Fibroblast of skin of left quadriceps (primary cell): ENCODE results near the gene EVI2A.
A peak's percentile ranks its signal among the peaks of the same experiment; 100 is the strongest.
"Not testable (repeated sequence)": the region's sequence is repeated elsewhere in the genome, so short reads cannot be mapped to it uniquely, and the experiment has no call there.

Experiments used
- DNase-seq, 2 experiments: peaks; one replicate each; pipeline ENCODE4 v3.0.0-alpha.2; 2013; ENCODE audit warnings: low read depth in 2 of 2

EVI2A gene

DNA sequence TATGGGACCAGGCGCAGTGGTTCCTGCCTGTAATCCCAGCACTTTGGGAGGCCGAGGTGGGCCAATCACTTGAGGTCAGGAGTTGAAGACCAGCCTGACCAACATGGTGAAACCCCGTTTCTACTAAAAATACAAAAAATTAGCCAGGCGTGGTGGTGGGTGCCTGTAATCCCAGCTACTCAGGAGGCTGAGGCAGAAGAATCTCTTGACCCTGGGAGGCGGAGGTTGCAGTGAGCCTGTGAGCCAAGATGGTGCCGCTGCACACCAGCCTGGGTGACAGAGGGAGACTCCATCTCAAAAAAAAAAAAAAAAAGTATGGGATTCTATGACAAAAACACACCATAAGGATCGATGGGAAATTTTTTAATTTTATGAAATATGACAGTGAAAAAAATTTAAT is 9.2 kb downstream of the EVI2A start:
- DNase-seq, result not testable (repeated sequence)

DNA sequence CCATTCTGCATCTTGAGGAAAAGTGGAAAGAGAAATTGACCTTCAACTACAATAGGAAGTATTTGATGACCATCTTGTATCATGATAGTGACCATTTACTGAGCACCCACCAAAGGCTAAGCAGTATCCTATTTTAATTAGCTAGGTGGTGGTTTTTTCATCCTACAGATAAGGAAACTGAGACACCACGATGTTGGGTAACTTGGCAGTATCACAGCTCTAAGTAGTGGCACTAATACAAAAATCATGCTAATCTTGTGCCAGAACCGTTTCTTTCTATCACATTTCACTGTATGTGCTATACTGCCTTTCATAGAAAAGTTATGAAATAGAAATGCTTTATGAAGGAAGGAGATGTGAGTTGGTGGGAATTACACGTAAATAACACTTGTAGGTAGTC is 9.9 kb downstream of the EVI2A start:
- no peak for DNase-seq

DNA sequence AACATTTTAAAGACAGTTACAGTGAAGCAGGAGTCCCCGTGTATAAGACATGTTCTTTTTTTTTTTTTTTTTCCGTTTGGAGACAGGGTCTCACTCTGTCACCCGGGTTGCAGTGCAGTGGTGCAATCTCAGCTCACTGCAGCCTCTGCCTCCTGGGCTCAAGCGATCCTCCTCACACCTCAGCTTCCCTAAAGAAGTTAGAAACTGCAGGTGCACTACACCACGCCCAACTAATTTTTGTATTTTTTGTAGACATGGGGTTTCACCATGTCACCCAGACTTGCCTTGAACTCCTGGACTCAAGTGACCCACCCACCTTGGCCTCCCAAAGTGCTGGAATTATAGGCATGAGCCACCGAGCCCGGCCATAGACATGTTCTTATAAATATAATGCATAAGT is 10.5 kb downstream of the EVI2A start:
- no peak for DNase-seq

DNA sequence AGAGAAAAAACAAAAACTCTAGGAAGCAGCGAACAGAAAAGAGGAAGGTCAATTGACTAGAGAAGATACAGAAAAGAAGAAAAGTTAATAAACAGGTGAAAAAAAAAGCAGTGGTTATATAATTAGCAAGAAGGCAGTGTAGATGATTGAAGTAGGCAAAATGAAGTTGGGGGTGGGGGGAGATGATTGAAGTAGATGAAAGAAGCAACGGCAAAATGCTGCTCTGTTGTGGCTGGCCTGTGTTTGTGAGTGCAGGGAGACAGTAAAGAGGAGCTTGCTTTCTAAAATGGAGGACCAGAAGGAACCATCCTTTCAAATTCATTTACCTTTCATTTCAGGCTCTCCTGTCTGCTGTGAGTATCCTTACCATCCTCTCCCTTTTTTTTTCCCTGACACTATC is 11.2 kb downstream of the EVI2A start:
- no peak for DNase-seq

DNA sequence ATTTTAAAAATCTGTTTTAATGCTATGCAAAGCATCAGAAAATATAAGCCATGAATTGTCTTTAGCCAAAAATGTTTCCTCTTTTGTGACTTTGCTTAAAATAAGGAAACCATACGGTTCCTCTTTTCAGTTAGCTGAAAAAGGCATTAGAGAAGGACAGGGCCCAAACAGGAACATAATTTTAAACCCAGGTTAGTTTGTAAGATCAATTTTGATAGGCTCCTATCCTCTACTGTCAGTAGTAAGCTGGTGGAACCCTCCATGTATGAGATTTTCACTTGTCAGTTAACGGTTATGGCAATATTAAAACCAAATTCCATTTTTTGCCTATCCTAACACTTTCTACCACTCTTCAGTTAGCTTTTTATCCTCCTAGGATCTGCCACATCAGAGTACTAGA is 11.9 kb downstream of the EVI2A start:
- no peak for DNase-seq

DNA sequence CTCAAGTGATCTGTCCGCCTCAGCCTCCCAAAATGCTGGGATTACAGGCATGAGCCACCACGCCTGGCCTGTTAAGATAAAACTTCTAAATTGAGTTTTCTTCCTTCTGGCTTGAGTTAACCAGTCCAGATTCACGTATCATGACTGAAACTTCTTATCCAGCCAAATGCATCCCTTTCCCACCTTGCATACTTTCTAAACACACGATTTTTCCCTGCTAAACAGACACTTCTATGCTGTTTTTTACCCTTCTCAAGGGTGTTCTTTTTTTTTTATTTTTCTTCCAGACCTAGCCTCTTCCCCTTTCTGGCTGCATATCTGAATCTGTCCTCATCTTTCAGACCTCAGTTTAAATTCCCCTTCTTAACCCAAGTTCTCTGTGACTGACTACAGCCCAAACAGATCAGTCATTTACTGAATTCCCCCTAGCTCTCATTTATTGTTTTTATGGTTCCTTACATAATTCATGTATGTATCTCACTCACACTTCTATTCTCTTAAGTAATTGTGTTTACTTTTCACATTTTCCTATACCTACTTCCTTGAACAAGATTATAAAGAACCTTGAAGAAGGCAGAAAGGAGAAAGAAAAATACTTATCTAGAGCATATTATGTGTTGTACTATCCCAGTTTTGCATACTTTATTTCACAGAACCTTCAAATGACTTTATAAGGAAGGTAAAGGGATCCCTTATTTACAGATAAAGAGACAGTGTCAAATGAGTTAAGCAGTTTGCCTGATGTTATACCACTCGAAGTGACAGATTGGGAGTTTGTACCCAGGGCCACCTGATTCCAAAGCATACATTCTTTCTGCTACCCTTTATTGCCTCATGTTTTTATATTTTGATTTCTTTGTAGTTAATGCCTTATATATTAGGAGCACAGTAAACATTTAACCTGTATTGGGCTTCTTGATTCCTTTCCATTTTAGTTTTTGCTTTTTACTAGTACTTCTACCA is 12.8 kb downstream of the EVI2A start:
- no peak for DNase-seq

DNA sequence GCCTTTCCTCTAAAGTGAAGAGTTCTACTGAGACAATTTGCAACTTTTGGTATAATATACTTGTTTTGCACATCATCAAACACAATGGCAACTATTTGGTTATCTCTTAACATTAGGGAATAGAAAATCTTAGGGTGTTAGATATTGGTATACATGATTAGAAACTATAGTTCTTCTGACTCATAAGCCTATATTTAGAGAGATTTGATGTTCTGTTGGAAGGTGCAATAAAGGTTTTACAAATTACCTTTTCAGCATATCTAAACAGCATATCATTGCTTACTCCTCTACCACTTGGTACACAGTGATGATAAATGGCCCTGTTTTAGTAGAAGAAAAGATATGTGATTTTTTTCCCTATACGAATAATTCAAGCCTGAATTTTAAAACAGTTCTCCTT is 13.8 kb downstream of the EVI2A start:
- no peak for DNase-seq

DNA sequence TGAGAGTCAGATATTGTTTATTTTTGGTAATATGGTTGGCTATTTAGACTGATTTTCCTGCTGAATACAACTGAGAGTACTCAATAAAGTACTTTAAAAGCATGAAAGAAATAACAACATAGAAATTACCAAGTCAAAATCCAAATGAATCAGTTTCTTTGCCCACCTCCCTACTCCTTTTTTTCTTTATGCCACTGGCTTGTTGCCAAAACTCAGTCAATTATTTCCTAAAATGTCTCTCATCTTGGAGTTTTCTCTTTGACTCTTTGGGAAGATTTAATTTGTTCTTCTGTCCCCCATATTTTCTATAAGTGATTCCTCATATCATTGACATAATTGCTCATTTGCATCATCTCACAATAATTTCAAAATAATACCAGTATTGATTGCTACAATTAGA is 21.8 kb downstream of the EVI2A start:
- no peak for DNase-seq

DNA sequence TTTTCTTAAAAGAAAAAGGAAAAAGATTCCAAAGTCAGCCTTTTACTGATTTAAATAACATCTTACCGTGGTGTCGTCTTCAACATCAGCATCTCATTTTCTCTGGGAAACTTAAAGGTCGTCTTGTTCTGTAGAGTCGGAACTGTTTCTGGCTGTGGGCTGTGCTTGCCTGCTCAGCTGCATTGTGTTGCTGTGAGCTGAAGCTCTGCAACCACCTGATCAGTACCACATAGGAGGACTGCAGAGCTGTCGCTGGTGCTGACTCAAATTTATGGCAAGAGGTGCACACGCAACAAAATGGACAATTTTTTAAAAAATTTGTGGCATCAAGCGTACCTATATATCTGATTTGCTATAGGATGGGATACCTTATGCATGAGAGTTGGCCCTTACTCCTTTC is 24.3 kb downstream of the EVI2A start, which contains the start of gene OMG:
OMG (minus strand) TSS at position 150 of the 400 bp plus-strand sequence. CDS start 908 bp downstream, outside the sequence.
- no peak for DNase-seq

DNA sequence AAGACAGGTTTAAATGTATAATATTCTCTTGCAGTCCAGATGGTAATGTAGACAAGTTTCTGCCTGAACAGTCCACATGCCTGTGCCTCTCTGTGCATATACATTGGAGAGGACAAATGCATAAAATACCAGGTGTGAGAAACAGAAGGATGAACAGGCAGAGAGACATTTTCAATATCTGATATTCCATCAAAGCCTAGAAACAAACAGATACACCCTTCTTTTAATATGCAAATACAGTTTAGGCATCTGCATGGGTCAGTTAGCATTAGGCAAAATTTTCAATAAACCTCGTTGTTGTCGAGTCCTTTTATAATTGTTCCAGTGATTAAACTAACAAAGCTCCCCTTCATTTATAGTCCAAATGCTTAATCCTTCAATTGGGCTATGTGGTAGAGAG is 25.3 kb downstream of the EVI2A start:
- DNase-seq, result no peak

DNA sequence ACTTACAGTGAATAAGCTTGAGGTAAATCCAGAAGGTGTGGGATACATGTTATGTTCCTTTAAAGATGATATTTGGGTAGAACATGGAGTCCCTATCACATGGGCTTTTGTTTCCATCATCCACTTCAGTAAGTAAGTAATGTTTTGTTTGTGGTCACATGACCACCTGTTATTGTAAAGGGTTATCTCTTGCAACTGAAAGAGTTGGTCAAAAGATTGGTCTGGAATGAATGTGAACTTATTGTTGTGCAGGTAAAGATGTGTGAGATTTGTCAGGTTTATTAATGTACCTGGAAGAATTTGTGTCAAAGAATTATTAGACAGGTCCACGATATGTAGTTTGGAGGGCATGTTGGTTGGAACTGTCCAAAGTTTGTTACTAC is 25.9 kb downstream of the EVI2A start:
- DNase-seq, result no peak

DNA sequence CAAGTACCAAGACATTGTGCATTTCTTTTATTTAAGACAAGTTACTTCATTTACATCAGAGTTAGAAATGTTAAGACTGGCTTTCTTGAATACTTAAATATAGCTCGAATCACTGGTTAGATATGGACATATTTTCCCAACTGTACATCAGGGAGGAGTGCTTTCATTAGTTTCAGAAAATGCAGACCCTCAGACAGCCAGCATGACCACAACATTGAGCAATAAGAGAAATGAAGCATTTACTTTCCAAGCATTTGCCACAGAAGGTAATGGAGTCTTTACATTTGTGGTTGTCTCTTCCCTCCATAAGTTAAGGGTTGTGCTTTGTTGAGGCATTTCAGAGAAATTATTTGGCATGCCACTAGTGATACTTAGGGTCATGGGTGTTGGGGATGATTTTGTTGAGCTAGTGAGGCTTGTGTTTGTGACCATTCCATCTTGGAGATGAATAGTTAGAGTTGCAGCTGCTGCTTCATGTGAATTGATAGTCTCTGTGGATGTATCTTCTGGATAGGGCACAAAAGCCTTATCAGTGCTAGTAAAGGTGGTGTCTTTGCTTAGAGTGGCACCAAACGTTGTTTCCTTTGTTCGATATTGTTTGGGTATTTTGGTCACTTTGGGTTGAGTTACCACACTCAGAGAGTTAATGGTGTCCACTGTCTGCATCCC is 26.5 kb downstream of the EVI2A start:
- peak; percentile 49 to 51 for DNase-seq

DNA sequence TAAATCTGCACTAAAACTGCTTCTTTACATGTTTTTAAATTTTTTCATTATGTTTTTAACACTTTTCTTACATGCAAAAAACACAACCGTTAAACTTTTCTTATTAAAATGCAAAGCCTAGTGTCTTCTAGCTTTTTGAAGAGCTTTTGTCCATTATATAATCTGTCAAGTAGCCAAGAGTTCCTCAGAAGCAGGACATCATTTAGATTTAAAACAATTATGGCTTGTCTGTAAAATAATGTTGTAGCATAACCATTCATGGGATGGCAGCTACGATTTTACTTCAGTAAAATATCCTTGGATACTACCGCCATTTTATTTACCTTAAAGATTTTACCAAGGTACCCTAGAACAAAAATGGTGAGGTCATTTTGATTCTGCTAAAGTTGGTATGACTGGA is 27.2 kb downstream of the EVI2A start:
- DNase-seq, result no peak

DNA sequence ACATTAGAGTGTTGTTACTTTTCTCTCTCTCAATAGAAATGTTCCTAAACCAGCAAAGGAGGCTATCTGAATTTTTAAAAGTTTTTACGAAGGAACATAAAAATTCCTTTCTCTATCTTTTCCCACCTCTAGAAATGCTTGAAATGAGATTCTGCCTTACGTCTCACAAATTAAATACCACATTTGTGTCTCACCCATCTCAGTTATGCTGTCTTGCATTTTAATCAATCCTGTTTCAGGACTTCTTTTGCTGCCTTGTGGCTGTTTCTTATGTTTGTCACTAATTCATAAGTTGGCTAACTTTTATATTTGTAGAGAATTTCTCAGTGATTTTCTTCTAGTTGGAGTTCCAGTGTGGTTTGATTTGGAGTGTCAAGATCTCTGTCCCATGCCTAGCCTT is 27.8 kb downstream of the EVI2A start:
- DNase-seq, result no peak

DNA sequence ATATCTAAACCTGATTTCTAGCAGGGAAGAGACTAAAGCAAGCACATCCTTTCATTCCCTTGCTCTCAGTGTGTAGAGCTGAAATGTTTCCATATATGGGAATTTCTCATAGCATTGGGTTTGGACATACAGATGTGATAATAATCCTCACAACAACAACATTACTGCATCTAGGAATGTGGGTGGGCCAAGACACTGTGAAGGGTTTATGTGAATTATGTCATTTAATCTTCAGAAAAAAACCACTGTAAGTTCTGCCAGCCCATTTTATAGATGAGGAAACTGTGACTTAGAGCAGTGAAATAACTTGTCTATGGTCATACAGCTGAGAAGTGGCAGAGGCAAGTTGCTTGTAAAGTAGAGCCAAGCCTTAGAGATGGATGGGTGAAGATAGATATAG is 29.6 kb downstream of the EVI2A start:
- DNase-seq, result peak in 1 of 2 experiments; percentile 48

DNA sequence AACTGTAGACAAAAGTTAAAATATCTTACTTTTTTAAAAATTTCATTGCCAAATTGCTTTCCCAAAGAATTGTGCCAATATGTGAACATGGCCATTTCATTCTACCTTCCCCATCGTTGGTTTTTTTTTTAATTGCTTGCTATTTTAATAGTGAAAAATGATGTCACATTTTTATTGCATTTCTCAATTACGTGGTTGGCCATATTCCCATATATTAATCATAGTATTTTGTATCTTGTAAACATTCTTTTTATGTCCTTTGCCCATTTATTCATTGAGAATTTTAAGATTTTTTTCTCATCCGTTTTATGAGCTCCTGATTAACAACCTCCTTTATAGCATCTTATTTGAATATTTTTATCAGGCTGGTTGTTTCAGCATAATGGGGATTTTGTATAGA is 31.6 kb downstream of the EVI2A start:
- DNase-seq, result no peak

DNA sequence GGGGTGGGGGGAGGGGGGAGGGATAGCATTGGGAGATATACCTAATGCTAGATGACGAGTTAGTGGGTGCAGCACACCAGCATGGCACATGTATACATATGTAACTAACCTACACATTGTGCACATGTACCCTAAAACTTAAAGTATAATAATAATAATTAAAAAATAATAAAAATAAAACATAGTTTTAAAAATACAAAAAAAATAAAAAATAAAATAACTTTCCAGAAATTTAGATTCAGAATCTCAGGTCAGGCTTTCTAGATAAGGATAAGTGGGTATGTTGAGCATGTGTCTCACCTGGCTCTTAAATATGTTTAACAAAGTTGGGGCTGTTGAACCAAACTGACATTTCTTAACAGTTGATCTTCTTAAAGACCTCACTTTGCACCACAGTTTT is 33.5 kb downstream of the EVI2A start:
- not testable (repeated sequence) for DNase-seq

DNA sequence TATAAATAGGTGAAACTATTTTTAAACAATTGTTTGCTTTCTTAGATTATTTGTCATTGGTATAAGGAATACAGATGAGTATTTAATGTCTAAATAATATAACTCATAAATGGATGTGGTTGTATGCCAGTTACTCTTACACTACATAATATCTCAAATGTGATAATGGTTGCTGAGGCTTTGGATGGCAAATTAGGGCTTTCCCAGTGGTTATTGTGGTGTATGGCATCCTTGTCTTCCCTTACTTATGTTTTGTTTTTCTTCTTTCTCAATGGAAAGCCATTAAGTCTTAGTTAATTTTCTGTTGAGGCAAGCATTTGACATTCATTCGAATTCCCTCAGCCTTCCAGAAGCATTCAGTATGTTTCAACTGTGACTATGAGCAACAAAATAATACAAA is 34.8 kb downstream of the EVI2A start:
- DNase-seq, result no peak

DNA sequence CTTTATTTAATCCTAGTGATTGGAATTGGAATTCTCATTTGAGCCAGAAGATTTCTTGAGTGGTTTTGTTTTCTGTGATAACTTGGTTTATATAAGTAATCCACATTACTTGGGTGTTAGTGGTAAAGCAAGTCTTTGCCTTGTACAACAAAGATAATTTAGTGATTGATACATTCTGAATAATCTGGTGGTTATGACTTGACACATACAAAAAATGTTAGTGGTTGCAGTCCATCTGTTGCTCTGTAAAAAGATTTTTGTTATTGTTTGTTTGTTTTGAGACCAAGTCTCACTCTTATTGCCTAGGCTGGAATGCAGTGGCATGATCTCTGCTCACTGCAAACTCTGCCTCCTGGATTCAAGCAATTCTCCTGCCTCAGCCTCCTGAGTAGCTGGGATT is 37.6 kb downstream of the EVI2A start:
- DNase-seq, result no peak

DNA sequence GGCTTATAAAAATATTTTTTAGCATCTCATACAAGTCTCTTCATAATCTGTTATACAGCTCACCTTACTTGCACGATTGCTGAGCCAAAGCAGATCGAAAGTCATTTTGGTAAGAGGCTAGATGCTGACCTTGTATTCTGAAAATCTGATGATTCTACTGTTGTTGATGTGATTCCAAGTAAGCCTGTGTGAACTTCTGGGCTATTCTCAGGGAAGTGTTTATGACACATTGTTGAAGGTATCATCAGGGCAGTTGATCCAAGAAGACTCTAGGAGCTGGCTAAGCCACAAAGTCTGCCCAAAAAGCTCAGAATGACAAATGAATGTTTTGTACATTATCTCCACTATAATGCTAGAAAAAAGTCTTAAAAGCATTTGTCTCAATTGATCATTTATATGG is 40.4 kb downstream of the EVI2A start:
- DNase-seq, result no peak

DNA sequence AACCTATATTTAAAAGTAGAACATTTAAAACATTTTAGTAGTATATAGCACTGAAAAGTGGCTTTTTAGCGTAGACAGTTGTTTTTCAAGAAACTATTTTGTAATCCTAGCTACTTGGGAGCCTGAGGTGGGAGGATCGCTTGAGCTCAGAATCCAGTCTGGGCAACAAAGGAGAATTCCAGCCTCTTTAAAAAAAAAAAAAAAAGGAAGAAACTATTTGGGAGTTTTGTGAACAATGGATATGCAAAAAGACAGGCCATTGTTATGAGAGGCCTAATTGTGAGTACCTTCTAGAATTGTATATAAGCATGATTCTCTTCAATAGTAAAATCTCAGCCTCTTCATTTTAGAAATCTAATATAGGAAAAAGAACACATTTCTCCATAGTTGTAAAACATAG is 42.0 kb downstream of the EVI2A start:
- no peak for DNase-seq

DNA sequence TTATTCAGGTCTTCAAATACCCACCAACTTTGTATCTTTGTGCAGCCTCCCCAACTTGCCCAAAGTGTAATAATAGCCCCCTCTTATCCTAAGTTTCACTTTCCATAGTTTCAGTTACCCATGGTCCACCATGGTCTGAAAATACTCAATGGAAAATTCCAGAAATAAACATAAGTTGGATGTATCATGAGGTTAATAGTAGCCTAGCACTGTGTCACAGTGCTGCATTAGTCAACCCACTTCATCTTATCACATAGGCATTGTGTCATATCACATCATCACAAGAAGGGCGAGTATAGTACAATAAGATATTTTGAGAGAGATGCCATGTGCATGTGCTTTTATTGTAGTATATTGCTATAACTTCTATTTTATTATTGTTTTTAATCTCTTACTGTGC is 46.3 kb downstream of the EVI2A start:
- no peak for DNase-seq

DNA sequence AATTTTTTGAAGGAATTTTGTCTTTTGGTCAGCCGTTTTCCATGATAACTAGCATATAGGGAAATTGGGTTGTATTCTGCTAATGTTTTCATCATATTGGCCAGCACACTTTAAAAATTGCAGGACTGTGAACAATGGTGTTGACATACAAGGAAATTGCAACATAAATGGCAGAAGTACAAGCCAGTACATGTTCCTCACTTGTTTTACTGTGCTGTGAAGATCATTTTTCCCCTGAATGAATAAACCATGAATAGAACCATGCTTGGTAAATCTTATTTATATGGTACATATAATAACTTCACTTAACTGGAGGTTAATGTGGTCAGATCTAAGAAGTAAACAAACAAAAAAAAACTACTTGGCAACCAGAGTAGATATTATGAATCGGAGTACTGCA is 47.2 kb downstream of the EVI2A start:
- peak; percentile 41 to 42 for DNase-seq
